ENCODE data around the gene IRF6.

IRF6 gene

DNA sequence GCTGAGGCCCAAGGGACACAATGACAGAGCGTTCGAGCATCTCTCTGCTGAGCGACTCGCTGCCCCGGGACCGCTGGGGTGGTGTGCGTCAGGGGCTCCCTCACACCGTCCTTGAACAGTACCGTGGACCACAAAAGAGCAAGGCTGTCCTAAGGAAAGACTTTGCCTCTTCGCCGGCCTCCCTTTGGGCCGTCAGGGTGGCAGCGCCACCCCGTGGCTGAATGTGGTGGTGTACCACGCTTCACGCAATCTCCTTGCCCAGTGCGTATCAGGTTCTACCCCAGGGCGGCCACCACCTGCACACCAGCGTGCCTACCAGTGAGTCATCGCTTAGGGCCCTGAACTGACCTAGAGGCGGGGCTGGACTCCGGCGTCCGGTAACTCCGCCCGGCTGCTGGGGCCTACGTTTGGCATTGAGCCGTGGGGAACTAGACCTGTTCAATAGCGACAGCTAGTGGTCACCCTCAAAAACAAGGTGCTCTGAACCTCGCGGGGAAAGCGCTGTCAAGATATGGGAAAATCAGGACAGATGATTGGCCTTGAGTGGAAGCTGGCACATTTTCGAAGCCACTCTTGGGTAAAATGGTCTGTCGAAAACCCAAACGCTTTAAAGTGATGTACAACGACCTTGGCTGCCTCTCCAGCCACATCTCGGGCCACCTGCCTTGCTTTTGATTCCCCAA is 58.2 kb downstream of the IRF6 start:
- Histone ChIP-seq H3K36me3 (replicated peaks) (no peaks in the 10 kb centered on the region), H3K27me3 (replicated peaks) (no peaks in the 10 kb centered on the region), H3K27ac (no peak overlapping the region), H3K4me3 (ENCODE audit: low read depth, low read length) (peak overlapping the region; percentile 40)
- peak; percentile 53 for DNase-seq
- TF ChIP-seq, protein P1, sequence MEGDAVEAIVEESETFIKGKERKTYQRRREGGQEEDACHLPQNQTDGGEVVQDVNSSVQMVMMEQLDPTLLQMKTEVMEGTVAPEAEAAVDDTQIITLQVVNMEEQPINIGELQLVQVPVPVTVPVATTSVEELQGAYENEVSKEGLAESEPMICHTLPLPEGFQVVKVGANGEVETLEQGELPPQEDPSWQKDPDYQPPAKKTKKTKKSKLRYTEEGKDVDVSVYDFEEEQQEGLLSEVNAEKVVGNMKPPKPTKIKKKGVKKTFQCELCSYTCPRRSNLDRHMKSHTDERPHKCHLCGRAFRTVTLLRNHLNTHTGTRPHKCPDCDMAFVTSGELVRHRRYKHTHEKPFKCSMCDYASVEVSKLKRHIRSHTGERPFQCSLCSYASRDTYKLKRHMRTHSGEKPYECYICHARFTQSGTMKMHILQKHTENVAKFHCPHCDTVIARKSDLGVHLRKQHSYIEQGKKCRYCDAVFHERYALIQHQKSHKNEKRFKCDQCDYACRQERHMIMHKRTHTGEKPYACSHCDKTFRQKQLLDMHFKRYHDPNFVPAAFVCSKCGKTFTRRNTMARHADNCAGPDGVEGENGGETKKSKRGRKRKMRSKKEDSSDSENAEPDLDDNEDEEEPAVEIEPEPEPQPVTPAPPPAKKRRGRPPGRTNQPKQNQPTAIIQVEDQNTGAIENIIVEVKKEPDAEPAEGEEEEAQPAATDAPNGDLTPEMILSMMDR (IDR thresholded peaks at IDR 0.05; ENCODE audit: low read depth, low read length, missing control alignments), result peak; percentile 84
- in situ Hi-C loops (cut with HindIII; ENCODE audit: low pct_ligation_motif_present, low sequenced_read_pairs), result no loop called here

DNA sequence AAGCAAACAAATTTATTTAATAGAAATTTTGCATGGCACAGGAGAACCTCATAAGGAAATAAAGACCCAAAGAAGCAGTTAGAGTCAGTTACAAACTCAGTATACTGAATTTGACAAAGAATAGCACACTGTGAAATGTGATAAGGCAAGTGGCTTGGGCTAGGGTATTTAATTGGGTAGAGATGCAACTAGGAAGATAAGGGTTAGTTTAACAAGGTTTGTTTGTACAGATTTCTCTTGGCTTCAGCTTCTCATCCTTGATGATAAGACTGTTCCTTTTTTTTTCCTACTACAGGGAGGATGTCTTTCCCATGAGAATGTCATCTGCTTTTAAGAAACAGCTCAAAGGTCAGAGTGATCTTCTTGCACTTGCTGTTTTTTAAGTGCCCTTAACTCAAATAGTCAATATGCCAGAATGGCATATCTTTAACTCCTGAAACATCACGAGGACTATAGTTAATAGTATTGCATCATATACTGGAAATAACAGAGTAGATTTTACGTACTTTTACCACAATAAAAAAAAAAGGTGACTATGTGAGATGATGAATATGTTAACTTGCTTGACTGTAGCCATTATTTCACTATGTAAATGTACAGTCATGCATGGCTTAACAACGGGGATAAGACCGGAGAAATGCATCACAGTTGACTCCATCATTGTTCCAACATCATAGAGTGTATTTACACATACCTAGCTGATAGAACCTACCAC is 59.3 kb downstream of the IRF6 start:
- no peak overlapping the region for H3K4me3 ChIP-seq (ENCODE audit: low read depth, low read length)
- H3K27me3 ChIP-seq (replicated peaks), result no peaks in the 10 kb centered on the region
- TF ChIP-seq, protein P1 (IDR thresholded peaks at IDR 0.05; ENCODE audit: low read depth, low read length, missing control alignments), result no peak
- H3K36me3 ChIP-seq (replicated peaks), result no peaks in the 10 kb centered on the region
- no peak for DNase-seq
- H3K27ac ChIP-seq, result no peak overlapping the region
- in situ Hi-C loops (cut with HindIII; ENCODE audit: low pct_ligation_motif_present, low sequenced_read_pairs), result no loop called here

- in situ Hi-C loops (cut with HindIII; ENCODE audit: low pct_ligation_motif_present, low sequenced_read_pairs), result no loop called here
- H3K4me3 ChIP-seq (ENCODE audit: low read depth, low read length), result no peak overlapping the region
Observed at GRCh38 chr1:209743145-209743482, 62.8 kb downstream of the IRF6 start.

GRCh38 chr1:209742409-209743144 is 63.4 kb downstream of the IRF6 start:
- DNase-seq, result peak; percentile 72
- Histone ChIP-seq H3K4me3 (ENCODE audit: low read depth, low read length) (no peak overlapping the region), H3K36me3 (replicated peaks) (no peaks in the 10 kb centered on the region), H3K27ac (peak overlapping the region; percentile 54), H3K27me3 (replicated peaks) (no peaks in the 10 kb centered on the region)
- TF ChIP-seq, protein P1 (IDR thresholded peaks at IDR 0.05; ENCODE audit: low read depth, low read length, missing control alignments), result no peak
- in situ Hi-C loops (cut with HindIII; ENCODE audit: low pct_ligation_motif_present, low sequenced_read_pairs), result no loop called here

More at GRCh38 chr1:209743145-209743482, 62.8 kb downstream of the IRF6 start:
- TF ChIP-seq, protein P1 (IDR thresholded peaks at IDR 0.05; ENCODE audit: low read depth, low read length, missing control alignments), result no peak
- Histone ChIP-seq H3K36me3 (replicated peaks) (no peaks in the 10 kb centered on the region), H3K27ac (peak overlapping the region; percentile 54), H3K27me3 (replicated peaks) (no peaks in the 10 kb centered on the region)
- DNase-seq, result peak; percentile 74

DNA sequence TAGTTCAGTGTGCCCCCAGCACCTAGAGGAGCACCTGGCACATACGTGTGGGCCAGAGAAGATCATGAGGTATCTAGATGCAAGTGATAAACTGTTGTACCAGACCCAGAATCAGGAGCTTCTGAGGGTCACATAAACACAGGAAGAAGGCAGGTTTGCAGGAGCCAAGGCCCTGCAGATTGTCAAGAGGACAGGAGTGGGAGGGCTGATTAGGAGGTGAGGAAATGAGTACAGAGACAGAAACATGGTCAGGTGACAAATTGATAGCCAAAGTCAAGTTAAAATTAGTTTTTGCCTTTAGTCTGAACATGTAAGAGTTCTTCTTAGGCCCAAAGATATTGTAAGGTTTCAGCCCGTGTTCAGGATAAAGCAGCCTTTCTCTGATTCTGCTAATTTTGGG is 64.1 kb downstream of the IRF6 start:
- TF ChIP-seq, protein P1 (IDR thresholded peaks at IDR 0.05; ENCODE audit: low read depth, low read length, missing control alignments), result no peak
- no peaks in the 10 kb centered on the region for H3K27me3 ChIP-seq (replicated peaks)
- no peak for DNase-seq
- peak overlapping the region; percentile 44 for H3K27ac ChIP-seq
- in situ Hi-C loops (cut with HindIII; ENCODE audit: low pct_ligation_motif_present, low sequenced_read_pairs), result no loop called here
- no peaks in the 10 kb centered on the region for H3K36me3 ChIP-seq (replicated peaks)
- no peak overlapping the region for H3K4me3 ChIP-seq (ENCODE audit: low read depth, low read length)

Measured in brain microvascular endothelial cell (primary cell).